Kidney (tissue), 14 donors: ENCODE measurements around the gene PPHLN1. TPM values are rescaled to one million over a fixed set of nuclear protein-coding genes. Genes with fewer than 3 reads are reported as not detected.

Experiments used
- DNase-seq, 5 donors: peaks; one replicate each; pipeline ENCODE4 v3.0.0-alpha.2; 2013 to 2020
- FAIRE-seq: peaks from 2 replicates; lab custom pipeline; 2012; peaks lifted over from hg19 to GRCh38; lab: Jason Lieb, UNC
- H3K27ac ChIP-seq, 2 donors: one replicate each; pipeline ENCODE4 v1.7.0; 2013; ENCODE audit warnings: low read depth in 2 of 2, low read length in 2 of 2, inconsistent platforms in 1 of 2
- H3K27me3 ChIP-seq: one replicate; pipeline ENCODE4 v1.7.1; 2013; ENCODE audit warnings: low read length, inconsistent platforms; ENCODE audit not compliant: control insufficient read depth, insufficient read depth
- H3K36me3 ChIP-seq, 3 donors: one replicate each; pipeline versions ENCODE4 v1.7.0 to v1.7.1; 2013; ENCODE audit warnings: low read length in 3 of 3, control low read depth in 1 of 3, inconsistent platforms in 1 of 3; ENCODE audit not compliant: insufficient read depth in 3 of 3, control insufficient read depth in 2 of 3
- H3K4me1 ChIP-seq, 3 donors: one replicate each; pipeline versions ENCODE4 v1.7.0 to v1.7.1; 2013; ENCODE audit warnings: low read length in 3 of 3, inconsistent platforms in 1 of 3, low read depth in 1 of 3; ENCODE audit not compliant: control insufficient read depth in 2 of 3, insufficient read depth in 2 of 3
- H3K4me3 ChIP-seq, 3 donors: one replicate each; pipeline versions ENCODE4 v1.7.0 to v1.8.1; 2013; ENCODE audit warnings: low read length in 3 of 3, control low read depth in 1 of 3, inconsistent platforms in 1 of 3
- H3K9ac ChIP-seq, 3 donors: one replicate each; pipeline versions ENCODE4 v1.7.0 to v1.7.1; 2013; ENCODE audit warnings: low read length in 3 of 3, control low read depth in 1 of 3, inconsistent platforms in 1 of 3
- H3K9me3 ChIP-seq, 3 donors: one replicate each; pipeline versions ENCODE4 v1.7.0 to v1.7.1; 2013; ENCODE audit warnings: low read length in 3 of 3, control low read depth in 1 of 3, inconsistent platforms in 1 of 3; ENCODE audit not compliant: control insufficient read depth in 2 of 3, insufficient read depth in 1 of 3
- CTCF ChIP-seq: IDR thresholded peaks from 3 replicates; pipeline ENCODE4 v1.5.1; 2012; ENCODE audit warnings: mild to moderate bottlenecking, moderate library complexity, borderline replicate concordance; ENCODE audit not compliant: insufficient read depth; ENCODE audit errors: extremely low read depth
- intact Hi-C: fragments of 100-400 bp; cut with DNase I; formaldehyde crosslinking; loops from one replicate; pipeline ENCODE4 v1.11.1; 2022
- polyA plus RNA-seq: library from polyadenylated mRNA; stranded (reverse); fragments of 350-450 nt; fragmentation: Illumina TruSeq; extraction: RNeasy Lipid Tissue Mini Kit (QIAGEN cat#74804); gene quantifications from one replicate; pipeline ENCODE4 v1.2.3, GENCODE V29; 2014; ENCODE audit warnings: low read depth, low replicate concordance; ENCODE audit not compliant: insufficient read depth
- total RNA-seq: library from RNA; stranded (reverse); fragmentation: NEBNext Ultra II Directional; extraction: Animal tissue kit (Norgen Biotek cat#: 25700); gene quantifications from one replicate; pipeline ENCODE4 v1.2.1, GENCODE V29; 2021
- donor health status: control.
- donor health status: control.
- donor health status: control.
- donor health status: control.
- donor health status: control.
- donor health status: DM: yes; HTN: yes; CAD: no.
- donor health status: Normal renal cell carcinoma (clear cell type).

Gene PPHLN1
- total and polyA plus RNA-seq, 2 donors from 2014 or later = 32.0 to 51.9 TPM

- no peak for TF ChIP-seq CTCF
- intact Hi-C loops = no loop called here
- Histone ChIP-seq H3K36me3 (no peaks in the 10 kb centered on the region), H3K27ac (no peak overlapping the region), H3K9me3 (no peaks in the 10 kb centered on the region), H3K9ac (no peak overlapping the region), H3K4me1 (no peaks in the 10 kb centered on the region), H3K27me3 (no peaks in the 10 kb centered on the region), H3K4me3 (no peak overlapping the region)
- DNase-seq (no peak), FAIRE-seq (no peak)
Observed at GRCh38 chr12:42298887-42299286, 27.1 kb upstream of the PPHLN1 start.

DNA sequence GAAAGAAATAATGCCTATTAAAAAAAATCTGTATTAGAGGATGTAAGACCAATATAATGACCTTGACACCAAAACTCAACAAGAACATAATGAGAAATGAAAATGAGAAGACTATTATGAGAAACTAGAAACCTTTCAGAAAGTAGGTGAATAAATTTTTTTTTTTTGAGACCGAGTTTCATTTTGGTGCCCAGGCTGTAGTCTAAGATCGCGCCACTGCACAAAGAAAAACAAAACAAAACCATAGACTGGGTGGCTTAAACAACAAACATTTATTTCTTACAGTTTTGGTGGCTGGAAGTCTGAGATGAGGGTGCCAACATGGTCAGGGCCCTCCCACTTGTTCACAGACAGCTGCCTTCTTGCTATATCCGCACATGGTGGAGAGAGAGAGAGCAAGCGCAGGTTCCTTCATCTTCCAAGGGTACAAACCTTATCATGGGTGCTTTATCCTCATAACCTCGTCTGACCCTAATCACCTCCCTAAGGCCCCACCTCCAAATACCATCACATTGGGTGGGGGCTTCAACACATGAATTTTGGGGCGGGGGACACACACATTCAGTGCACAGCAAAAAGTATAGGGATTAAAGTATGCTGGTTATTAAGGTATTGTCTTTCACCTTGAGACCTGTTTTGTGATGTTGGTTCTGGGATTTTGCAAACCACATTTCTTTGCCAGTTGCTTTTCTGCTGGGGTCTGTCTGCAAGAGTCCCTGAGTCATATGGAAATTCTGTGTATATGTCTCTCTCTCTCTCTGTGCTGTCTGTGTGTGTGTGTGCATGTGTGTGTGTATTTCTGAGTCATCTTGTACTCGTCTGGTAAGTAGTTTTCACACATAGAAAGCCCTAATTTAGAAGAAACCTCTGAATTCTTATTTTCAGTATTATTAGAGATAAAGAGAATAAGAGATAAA is 26.3 kb upstream of the PPHLN1 start:
- Histone ChIP-seq H3K9ac (no peak overlapping the region), H3K27ac (no peak overlapping the region), H3K27me3 (no peaks in the 10 kb centered on the region), H3K4me1 (no peaks in the 10 kb centered on the region), H3K9me3 (no peaks in the 10 kb centered on the region), H3K4me3 (no peak overlapping the region), H3K36me3 (no peaks in the 10 kb centered on the region)
- DNase-seq = no peak
- intact Hi-C loops = no loop called here
- FAIRE-seq = no peak
- no peak for TF ChIP-seq CTCF

DNA sequence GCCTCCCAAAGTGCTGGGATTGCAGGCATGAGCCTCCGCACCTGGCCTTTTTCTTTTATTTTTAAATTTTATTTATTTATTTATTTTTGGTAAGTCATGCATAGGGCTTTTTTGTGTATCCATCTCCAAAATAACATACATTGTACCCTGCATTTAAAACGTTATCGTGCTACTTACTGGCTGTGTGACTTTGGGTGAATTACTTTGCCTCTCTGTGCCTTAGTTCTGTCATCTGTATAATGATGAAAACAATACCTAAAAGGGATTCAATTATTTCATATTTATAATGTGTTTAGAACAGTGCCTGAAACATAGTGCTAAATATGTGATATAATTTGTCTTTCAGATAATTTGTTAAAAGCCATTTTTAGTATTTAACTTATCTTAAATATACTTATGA is 19.7 kb upstream of the PPHLN1 start:
- H3K9me3 ChIP-seq = no peaks in the 10 kb centered on the region
- no peaks in the 10 kb centered on the region for H3K27me3 ChIP-seq
- no peak overlapping the region for H3K4me3 ChIP-seq
- H3K36me3 ChIP-seq = no peaks in the 10 kb centered on the region
- FAIRE-seq (no peak), DNase-seq (no peak)
- H3K9ac ChIP-seq = no peak overlapping the region
- H3K4me1 ChIP-seq = no peaks in the 10 kb centered on the region
- intact Hi-C loops = no loop called here
- H3K27ac ChIP-seq = no peak overlapping the region
- TF ChIP-seq CTCF = no peak
